Neural progenitor cell (in vitro differentiated cells): Measurements from ENCODE around the gene CYSLTR2.

Experiments
- EZH2 ChIP-seq: fragments of 200-600 bp; sonication (generic); IDR thresholded peaks from 2 replicates; pipeline ENCODE4 v1.6.1; 2017; ENCODE audit warnings: antibody characterized with exemption, mild to moderate bottlenecking, moderate library complexity
- TF ChIP-seq, protein P1 (sequence below): fragments of 200-600 bp; sonication (generic); IDR thresholded peaks from 2 replicates; pipeline ENCODE4 v1.5.1; 2017; ENCODE audit warnings: antibody characterized with exemption, mild to moderate bottlenecking

DNA sequence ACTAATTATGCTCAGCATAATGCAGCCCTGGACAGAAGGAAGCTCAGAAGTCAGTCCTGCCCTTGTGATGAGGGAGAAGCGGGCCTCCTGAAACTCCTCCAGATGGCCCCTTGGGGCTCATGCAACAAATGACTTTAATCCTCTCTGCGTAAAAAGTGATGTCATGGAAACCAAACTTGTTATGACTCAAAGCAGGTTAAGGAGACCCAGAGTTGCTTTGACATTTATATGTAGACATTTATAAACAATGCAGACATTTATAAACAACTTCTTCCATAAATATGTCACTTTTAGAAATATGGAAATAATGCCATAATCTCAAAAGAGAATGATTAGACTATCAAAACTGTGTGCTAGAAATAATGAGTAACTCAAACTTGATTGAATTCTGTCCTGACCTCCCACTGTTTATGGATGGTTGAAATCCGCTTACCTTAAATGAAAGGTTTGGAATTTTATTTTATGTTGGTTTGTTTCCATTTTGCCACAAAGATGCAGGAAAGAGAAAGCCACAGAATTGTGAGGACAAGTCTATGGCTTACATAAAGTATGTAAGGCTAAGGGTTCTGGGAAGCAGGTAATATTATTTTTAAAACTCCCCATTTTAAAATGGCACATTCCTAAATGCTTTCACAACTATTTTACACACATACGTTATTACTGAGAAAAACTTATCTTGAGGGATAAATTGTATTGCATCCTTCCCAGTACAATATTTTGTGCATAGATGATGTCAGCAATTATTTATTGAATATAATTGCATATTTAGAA lies 73.7 kb downstream of the CYSLTR2 start:
- TF ChIP-seq, protein P1, sequence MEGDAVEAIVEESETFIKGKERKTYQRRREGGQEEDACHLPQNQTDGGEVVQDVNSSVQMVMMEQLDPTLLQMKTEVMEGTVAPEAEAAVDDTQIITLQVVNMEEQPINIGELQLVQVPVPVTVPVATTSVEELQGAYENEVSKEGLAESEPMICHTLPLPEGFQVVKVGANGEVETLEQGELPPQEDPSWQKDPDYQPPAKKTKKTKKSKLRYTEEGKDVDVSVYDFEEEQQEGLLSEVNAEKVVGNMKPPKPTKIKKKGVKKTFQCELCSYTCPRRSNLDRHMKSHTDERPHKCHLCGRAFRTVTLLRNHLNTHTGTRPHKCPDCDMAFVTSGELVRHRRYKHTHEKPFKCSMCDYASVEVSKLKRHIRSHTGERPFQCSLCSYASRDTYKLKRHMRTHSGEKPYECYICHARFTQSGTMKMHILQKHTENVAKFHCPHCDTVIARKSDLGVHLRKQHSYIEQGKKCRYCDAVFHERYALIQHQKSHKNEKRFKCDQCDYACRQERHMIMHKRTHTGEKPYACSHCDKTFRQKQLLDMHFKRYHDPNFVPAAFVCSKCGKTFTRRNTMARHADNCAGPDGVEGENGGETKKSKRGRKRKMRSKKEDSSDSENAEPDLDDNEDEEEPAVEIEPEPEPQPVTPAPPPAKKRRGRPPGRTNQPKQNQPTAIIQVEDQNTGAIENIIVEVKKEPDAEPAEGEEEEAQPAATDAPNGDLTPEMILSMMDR = no peak
- TF ChIP-seq EZH2 = no peak
